Type B pancreatic cell (in vitro differentiated cells): ENCODE measurements around the gene RNF144A. TPM values are rescaled to one million over a fixed set of nuclear protein-coding genes. Genes with fewer than 3 reads are reported as not detected.

Source experiments
- DNase-seq: peaks from one replicate; pipeline ENCODE4 v3.0.0; 2021; ENCODE audit warnings: mixed read lengths; ENCODE audit not compliant: unreplicated experiment; ENCODE audit errors: extremely low spot score
- H3K27ac Mint-ChIP-seq: 2 replicates; pipeline ENCODE4 v1.8.0; 2021; ENCODE audit warnings: mild to moderate bottlenecking, mixed read lengths
- H3K27me3 Mint-ChIP-seq: 2 replicates; pipeline ENCODE4 v1.8.0; 2021; ENCODE audit warnings: mixed read lengths
- H3K36me3 Mint-ChIP-seq: 2 replicates; pipeline ENCODE4 v1.8.0; 2021; ENCODE audit warnings: mixed read lengths
- H3K4me1 Mint-ChIP-seq: one replicate; pipeline ENCODE4 v1.8.0; 2021; ENCODE audit warnings: mixed read lengths; ENCODE audit not compliant: unreplicated experiment
- H3K4me3 Mint-ChIP-seq: 2 replicates; pipeline ENCODE4 v1.8.0; 2021; ENCODE audit warnings: mild to moderate bottlenecking, mixed read lengths
- H3K9me3 Mint-ChIP-seq: 2 replicates; pipeline ENCODE4 v1.8.0; 2021; ENCODE audit warnings: mixed read lengths
- CTCF ChIP-seq: fragments of 200-600 bp; sonication (generic); conservative IDR thresholded peaks from 2 replicates; pipeline ENCODE4 v1.5.0; 2021; ENCODE audit warnings: antibody characterized with exemption, mild to moderate bottlenecking
- total RNA-seq: library from RNA; stranded (reverse); gene quantifications from 2 replicates; pipeline ENCODE4 v1.2.1, GENCODE V29; 2021; ENCODE audit warnings: low replicate concordance

Gene RNF144A
- total RNA-seq, 1 donor from 2014 or later: 35.6 TPM

- Mint-ChIP-seq H3K4me1 (peaks cover 7% of the 10 kb centered on the region), H3K9me3 (no peaks in the 10 kb centered on the region), H3K4me3 (no peak overlapping the region), H3K27ac (no peak overlapping the region), H3K36me3 (peaks cover 43% of the 10 kb centered on the region), H3K27me3 (no peaks in the 10 kb centered on the region)
- no peak for DNase-seq
- TF ChIP-seq CTCF: no peak
Observed at GRCh38 chr2:6944555-6944954, 27.3 kb downstream of the RNF144A start.

- Mint-ChIP-seq H3K4me3 (no peak overlapping the region), H3K36me3 (peaks cover 43% of the 10 kb centered on the region), H3K9me3 (no peaks in the 10 kb centered on the region), H3K27ac (no peak overlapping the region), H3K4me1 (peaks cover 7% of the 10 kb centered on the region), H3K27me3 (no peaks in the 10 kb centered on the region)
- no peak for DNase-seq
- no peak for TF ChIP-seq CTCF
Observed at GRCh38 chr2:6945087-6945813, 28.0 kb downstream of the RNF144A start.

- H3K4me1 Mint-ChIP-seq: peaks cover 7% of the 10 kb centered on the region
Observed at GRCh38 chr2:6945821-6946220, 28.6 kb downstream of the RNF144A start.

GRCh38 chr2:6946722-6947121 lies 29.5 kb downstream of the RNF144A start:
- Mint-ChIP-seq H3K4me3 (no peak overlapping the region), H3K4me1 (peaks cover 7% of the 10 kb centered on the region), H3K9me3 (no peaks in the 10 kb centered on the region), H3K27me3 (no peaks in the 10 kb centered on the region), H3K27ac (no peak overlapping the region), H3K36me3 (peaks cover 41% of the 10 kb centered on the region)
- no peak for DNase-seq
- no peak for TF ChIP-seq CTCF

More at GRCh38 chr2:6945821-6946220, 28.6 kb downstream of the RNF144A start:
- Mint-ChIP-seq H3K27me3 (no peaks in the 10 kb centered on the region), H3K36me3 (peaks cover 43% of the 10 kb centered on the region), H3K27ac (no peak overlapping the region), H3K9me3 (no peaks in the 10 kb centered on the region), H3K4me3 (no peak overlapping the region)
- TF ChIP-seq CTCF: no peak
- DNase-seq: no peak

- Mint-ChIP-seq H3K4me3 (no peak overlapping the region), H3K4me1 (peaks cover 13% of the 10 kb centered on the region), H3K36me3 (peaks cover 29% of the 10 kb centered on the region), H3K27me3 (no peaks in the 10 kb centered on the region), H3K9me3 (no peaks in the 10 kb centered on the region), H3K27ac (no peak overlapping the region)
- TF ChIP-seq CTCF: no peak
- no peak for DNase-seq
Observed at GRCh38 chr2:6947929-6948676, 30.9 kb downstream of the RNF144A start.
